B cell (primary cell): ENCODE results near the gene KIR2DL1.
"Not testable (repeated sequence)": the region's sequence is repeated elsewhere in the genome, so short reads cannot be mapped to it uniquely, and the experiment has no call there.

Source experiments
- EZH2 ChIP-seq: IDR thresholded peaks from 2 replicates; pipeline ENCODE4 v1.6.1; 2012; ENCODE audit warnings: borderline replicate concordance, low read depth, mild to moderate bottlenecking, moderate library complexity, low read length; ENCODE audit not compliant: insufficient read depth, poor library complexity, severe bottlenecking
- TF ChIP-seq, protein P1 (sequence below): fragments of 200-600 bp; IDR thresholded peaks from one replicate; pipeline ENCODE4 v1.8.0; 2022; ENCODE audit warnings: antibody characterized with exemption, mild to moderate bottlenecking

DNA sequence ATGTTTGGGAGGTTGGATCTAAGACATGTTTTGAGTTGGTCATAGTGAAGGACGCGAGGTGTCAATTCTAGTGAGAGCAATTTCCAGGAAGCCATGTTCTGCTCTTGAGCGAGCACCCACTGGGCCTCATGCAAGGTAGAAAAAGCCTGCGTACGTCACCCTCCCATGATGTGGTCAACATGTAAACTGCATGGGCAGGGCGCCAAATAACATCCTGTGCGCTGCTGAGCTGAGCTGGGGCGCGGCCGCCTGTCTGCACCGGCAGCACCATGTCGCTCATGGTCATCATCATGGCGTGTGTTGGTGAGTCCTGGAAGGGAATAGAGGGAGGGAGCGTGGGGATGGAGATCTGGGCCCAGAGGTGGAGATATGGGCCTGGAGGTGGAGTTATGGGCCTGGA, 62.9 kb downstream of the KIR2DL1 start, which contains the start of gene KIR2DS4:
- TF ChIP-seq, protein P1, sequence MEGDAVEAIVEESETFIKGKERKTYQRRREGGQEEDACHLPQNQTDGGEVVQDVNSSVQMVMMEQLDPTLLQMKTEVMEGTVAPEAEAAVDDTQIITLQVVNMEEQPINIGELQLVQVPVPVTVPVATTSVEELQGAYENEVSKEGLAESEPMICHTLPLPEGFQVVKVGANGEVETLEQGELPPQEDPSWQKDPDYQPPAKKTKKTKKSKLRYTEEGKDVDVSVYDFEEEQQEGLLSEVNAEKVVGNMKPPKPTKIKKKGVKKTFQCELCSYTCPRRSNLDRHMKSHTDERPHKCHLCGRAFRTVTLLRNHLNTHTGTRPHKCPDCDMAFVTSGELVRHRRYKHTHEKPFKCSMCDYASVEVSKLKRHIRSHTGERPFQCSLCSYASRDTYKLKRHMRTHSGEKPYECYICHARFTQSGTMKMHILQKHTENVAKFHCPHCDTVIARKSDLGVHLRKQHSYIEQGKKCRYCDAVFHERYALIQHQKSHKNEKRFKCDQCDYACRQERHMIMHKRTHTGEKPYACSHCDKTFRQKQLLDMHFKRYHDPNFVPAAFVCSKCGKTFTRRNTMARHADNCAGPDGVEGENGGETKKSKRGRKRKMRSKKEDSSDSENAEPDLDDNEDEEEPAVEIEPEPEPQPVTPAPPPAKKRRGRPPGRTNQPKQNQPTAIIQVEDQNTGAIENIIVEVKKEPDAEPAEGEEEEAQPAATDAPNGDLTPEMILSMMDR = not testable (repeated sequence)
- not testable (repeated sequence) for TF ChIP-seq EZH2
